H1 (cell line): ENCODE data around the gene KRT80.
A peak's percentile ranks its signal among the peaks of the same experiment; 100 is the strongest.

ENCODE experiments used
- BRCA1 ChIP-seq: IDR thresholded peaks from 2 replicates; pipeline ENCODE4 v1.6.1; 2012; ENCODE audit warnings: low read depth, low read length, improper control_type of control experiment
- POLR2A ChIP-seq, 2 experiments: IDR thresholded peaks; 1 replicate in 1 of 2; 2 replicates in 1 of 2; pipeline ENCODE4 v1.6.1; 2011; ENCODE audit warnings: low read depth in 2 of 2, low read length in 2 of 2, mild to moderate bottlenecking in 2 of 2; ENCODE audit errors: control extremely low read depth in 1 of 2
- POLR2AphosphoS5 ChIP-seq: IDR thresholded peaks from 2 replicates; pipeline ENCODE4 v1.6.1; 2011; ENCODE audit warnings: low read depth, low read length
- POU5F1 ChIP-seq: IDR thresholded peaks from 2 replicates; pipeline ENCODE4 v1.6.1; 2011; ENCODE audit warnings: low read depth, mild to moderate bottlenecking, low read length, moderate library complexity
- ZNF274 ChIP-seq: IDR thresholded peaks from 2 replicates; pipeline ENCODE4 v1.7.0; 2012; ENCODE audit warnings: low read length, borderline replicate concordance; ENCODE audit errors: extremely low read depth
- TF ChIP-seq, protein P1 (sequence below), 3 experiments: IDR thresholded peaks; 1 replicate in 2 of 3; 2 replicates in 1 of 3; pipeline versions ENCODE4 v1.5.1 to v1.6.1; 2011; ENCODE audit warnings: low read length in 3 of 3, mild to moderate bottlenecking in 3 of 3, inconsistent platforms in 2 of 3, low read depth in 1 of 3, moderate library complexity in 1 of 3; ENCODE audit not compliant: insufficient read depth in 1 of 3; ENCODE audit errors: control extremely low read depth in 1 of 3
- TF ChIP-seq, protein P2 (sequence below): IDR thresholded peaks from 2 replicates; pipeline ENCODE4 v1.6.1; 2012; ENCODE audit warnings: inconsistent platforms

DNA sequence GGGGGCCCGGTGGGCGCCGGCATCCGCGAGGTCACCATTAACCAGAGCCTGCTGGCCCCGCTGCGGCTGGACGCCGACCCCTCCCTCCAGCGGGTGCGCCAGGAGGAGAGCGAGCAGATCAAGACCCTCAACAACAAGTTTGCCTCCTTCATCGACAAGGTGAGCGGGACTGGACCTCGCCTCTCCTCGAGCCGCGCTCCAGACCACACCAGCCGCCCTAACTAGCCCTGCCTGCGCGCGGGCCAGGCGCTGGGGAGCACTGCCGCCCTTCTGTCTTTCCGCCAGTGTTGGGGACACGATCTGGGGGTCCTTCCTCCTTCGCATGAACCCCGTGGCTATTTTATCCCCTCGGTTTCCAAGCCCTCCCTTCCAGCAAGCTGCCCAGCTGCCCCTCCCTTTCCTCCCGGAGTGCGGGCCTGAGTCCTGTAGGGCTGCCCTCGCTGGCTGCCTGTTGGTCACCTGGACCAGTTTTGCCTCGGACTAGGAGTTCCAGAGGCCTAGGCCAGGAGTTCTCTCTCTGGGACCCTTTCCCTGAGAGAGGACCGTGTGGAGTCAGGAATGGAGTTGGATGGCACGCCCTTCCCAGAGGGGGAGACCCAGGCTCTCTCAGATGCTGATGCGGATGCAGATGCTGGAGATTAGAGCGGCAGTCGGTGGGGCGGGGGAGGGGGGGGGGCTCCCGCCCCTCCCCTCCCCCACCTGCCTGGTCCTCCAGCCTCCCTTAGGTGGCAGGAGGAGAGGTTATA lies 41.8 kb upstream of the KRT80 start:
- TF ChIP-seq POU5F1: no peak
- TF ChIP-seq POLR2AphosphoS5: no peak
- TF ChIP-seq, protein P1, sequence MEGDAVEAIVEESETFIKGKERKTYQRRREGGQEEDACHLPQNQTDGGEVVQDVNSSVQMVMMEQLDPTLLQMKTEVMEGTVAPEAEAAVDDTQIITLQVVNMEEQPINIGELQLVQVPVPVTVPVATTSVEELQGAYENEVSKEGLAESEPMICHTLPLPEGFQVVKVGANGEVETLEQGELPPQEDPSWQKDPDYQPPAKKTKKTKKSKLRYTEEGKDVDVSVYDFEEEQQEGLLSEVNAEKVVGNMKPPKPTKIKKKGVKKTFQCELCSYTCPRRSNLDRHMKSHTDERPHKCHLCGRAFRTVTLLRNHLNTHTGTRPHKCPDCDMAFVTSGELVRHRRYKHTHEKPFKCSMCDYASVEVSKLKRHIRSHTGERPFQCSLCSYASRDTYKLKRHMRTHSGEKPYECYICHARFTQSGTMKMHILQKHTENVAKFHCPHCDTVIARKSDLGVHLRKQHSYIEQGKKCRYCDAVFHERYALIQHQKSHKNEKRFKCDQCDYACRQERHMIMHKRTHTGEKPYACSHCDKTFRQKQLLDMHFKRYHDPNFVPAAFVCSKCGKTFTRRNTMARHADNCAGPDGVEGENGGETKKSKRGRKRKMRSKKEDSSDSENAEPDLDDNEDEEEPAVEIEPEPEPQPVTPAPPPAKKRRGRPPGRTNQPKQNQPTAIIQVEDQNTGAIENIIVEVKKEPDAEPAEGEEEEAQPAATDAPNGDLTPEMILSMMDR (IDR thresholded peaks at IDR 0.05; ENCODE audit: control extremely low read depth in 1 of 3, insufficient read depth in 1 of 3, low read depth in 1 of 3, low read length in 3 of 3): no peak
- TF ChIP-seq ZNF274: no peak
- no peak for TF ChIP-seq BRCA1
- 0 out of 3 replicates have a peak, but pooled peaks of 1 of the 2 experiments have one; percentile 16 for TF ChIP-seq POLR2A (IDR thresholded peaks at IDR 0.05; ENCODE audit: control extremely low read depth in 1 of 2, low read depth in 2 of 2, low read length in 2 of 2)
- TF ChIP-seq, protein P2, sequence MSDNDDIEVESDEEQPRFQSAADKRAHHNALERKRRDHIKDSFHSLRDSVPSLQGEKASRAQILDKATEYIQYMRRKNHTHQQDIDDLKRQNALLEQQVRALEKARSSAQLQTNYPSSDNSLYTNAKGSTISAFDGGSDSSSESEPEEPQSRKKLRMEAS: no peak; the same call in 1 of the 2 replicates
